Transverse colon (tissue), 3 donors: ENCODE results near the gene NPAS3.

Source experiments
- EP300 ChIP-seq: sonication (generic); formaldehyde crosslinking; IDR thresholded peaks from one replicate; pipeline ENCODE4 v1.6.1; 2017; ENCODE audit warnings: antibody characterized with exemption, low read depth
- POLR2A ChIP-seq: fragments of 450-650 bp; IDR thresholded peaks from one replicate; pipeline ENCODE4 v1.6.1; 2016; ENCODE audit warnings: antibody characterized with exemption, mild to moderate bottlenecking, moderate library complexity
- TF ChIP-seq, protein P1 (sequence below), 5 experiments: fragments of 200-600 bp in 3 of 5; fragments of 450-650 bp in 2 of 5; sonication (generic) in 3 of 5; IDR thresholded peaks; 1 replicate in 2 of 5; 2 replicates in 3 of 5; pipeline ENCODE4 v1.5.1; 2016 to 2017; ENCODE audit warnings: antibody characterized with exemption in 5 of 5, inconsistent platforms in 3 of 5, mild to moderate bottlenecking in 2 of 5, moderate library complexity in 1 of 5

DNA sequence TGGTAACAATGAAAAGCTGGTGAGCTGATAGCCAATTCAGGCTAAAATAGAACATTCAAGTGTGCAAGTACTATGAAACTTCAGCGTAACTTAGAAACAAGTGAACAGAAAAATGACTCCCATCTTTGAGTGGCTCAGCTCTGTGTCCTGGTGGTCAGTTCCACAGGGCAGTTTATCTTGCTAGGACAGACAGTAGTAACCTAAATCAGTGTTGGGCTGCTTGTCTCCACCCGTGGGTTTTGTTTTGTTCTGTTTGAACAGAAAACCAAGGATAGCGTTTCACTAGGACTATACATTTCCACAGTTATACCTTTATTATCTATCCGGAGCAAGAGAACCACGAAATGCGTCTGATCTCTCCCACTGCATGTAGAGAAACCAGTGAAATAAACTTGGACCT is 544.4 kb downstream of the NPAS3 start:
- TF ChIP-seq EP300 (no peak), POLR2A (no peak)
- TF ChIP-seq, protein P1, sequence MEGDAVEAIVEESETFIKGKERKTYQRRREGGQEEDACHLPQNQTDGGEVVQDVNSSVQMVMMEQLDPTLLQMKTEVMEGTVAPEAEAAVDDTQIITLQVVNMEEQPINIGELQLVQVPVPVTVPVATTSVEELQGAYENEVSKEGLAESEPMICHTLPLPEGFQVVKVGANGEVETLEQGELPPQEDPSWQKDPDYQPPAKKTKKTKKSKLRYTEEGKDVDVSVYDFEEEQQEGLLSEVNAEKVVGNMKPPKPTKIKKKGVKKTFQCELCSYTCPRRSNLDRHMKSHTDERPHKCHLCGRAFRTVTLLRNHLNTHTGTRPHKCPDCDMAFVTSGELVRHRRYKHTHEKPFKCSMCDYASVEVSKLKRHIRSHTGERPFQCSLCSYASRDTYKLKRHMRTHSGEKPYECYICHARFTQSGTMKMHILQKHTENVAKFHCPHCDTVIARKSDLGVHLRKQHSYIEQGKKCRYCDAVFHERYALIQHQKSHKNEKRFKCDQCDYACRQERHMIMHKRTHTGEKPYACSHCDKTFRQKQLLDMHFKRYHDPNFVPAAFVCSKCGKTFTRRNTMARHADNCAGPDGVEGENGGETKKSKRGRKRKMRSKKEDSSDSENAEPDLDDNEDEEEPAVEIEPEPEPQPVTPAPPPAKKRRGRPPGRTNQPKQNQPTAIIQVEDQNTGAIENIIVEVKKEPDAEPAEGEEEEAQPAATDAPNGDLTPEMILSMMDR (IDR thresholded peaks at IDR 0.05): no peak
